CD4-positive, alpha-beta T cell treated with Interleukin-2 at 100 ng/mL for 4 hours (primary cell): ENCODE results near the gene KCNN2.

Experiments used
- DNase-seq: peaks from one replicate; pipeline ENCODE4 v3.0.0-alpha.2; 2020; ENCODE audit warnings: low spot score

KCNN2 gene

GRCh38 chr5:114362977-114363761 lies 1.3 kb downstream of the KCNN2 start:
- DNase-seq, result no peak

- DNase-seq, result no peak
These were observed 2.0 kb downstream of the KCNN2 start for GRCh38 chr5:114363837-114364236.

- no peak for DNase-seq
These were observed 5.2 kb downstream of the KCNN2 start for GRCh38 chr5:114367029-114367428.

- DNase-seq, result no peak
These were observed 8.0 kb downstream of the KCNN2 start for GRCh38 chr5:114369680-114370417.

GRCh38 chr5:114377050-114377844 lies 15.4 kb downstream of the KCNN2 start:
- no peak for DNase-seq

- no peak for DNase-seq
These were observed 16.1 kb downstream of the KCNN2 start for GRCh38 chr5:114377946-114378345.

GRCh38 chr5:114380721-114381120 lies 18.9 kb downstream of the KCNN2 start:
- no peak for DNase-seq

GRCh38 chr5:114387433-114387832 lies 25.6 kb downstream of the KCNN2 start:
- DNase-seq, result no peak

- DNase-seq, result no peak
These were observed 28.6 kb downstream of the KCNN2 start for GRCh38 chr5:114390431-114390830.

GRCh38 chr5:114391321-114391720 lies 29.5 kb downstream of the KCNN2 start:
- DNase-seq, result no peak

GRCh38 chr5:114393159-114393558 lies 31.3 kb downstream of the KCNN2 start:
- DNase-seq, result no peak

GRCh38 chr5:114402206-114402605 lies 40.3 kb downstream of the KCNN2 start:
- no peak for DNase-seq

GRCh38 chr5:114407783-114408182 lies 45.9 kb downstream of the KCNN2 start:
- DNase-seq, result no peak

GRCh38 chr5:114408847-114409246 lies 47.0 kb downstream of the KCNN2 start:
- DNase-seq, result no peak

GRCh38 chr5:114411380-114411931 lies 49.6 kb downstream of the KCNN2 start:
- DNase-seq, result no peak

GRCh38 chr5:114412510-114413171 lies 50.8 kb downstream of the KCNN2 start:
- DNase-seq, result no peak

- DNase-seq, result no peak
These were observed 53.9 kb downstream of the KCNN2 start for GRCh38 chr5:114415760-114416159.

- DNase-seq, result no peak
These were observed 54.4 kb downstream of the KCNN2 start for GRCh38 chr5:114416254-114416653.

GRCh38 chr5:114417519-114417918 lies 55.6 kb downstream of the KCNN2 start:
- DNase-seq, result no peak

- DNase-seq, result no peak
These were observed 56.6 kb downstream of the KCNN2 start for GRCh38 chr5:114418176-114419066.

GRCh38 chr5:114419067-114419388 lies 57.2 kb downstream of the KCNN2 start:
- DNase-seq, result no peak
